HCT116 (cell line): ENCODE results near the gene TRAF5. TPM values are rescaled to one million over a fixed set of nuclear protein-coding genes. Genes with fewer than 3 reads are reported as not detected.

ENCODE experiments used
- ATAC-seq: fragments of 200-7000 bp; cut with Tn5 transposase; 2 replicates; pipeline ENCODE4 v1.9.1; 2020; ENCODE audit warnings: mild to moderate bottlenecking, moderate library complexity
- BruUV-seq: library from RNA; stranded (reverse); fragments of 400-500 nt; replicated peaks from 2 replicates; lab custom pipeline; 2021; lab: Mats Ljungman, UMichigan
- CTCF ChIA-PET: fragments of 300-600 bp; sonication (Branson Sonifier 250); formaldehyde crosslinking; loops from one replicate; lab custom pipeline; 2021; ENCODE audit warnings: antibody characterized with exemption; lab: Charles Lee
- POLR2A ChIA-PET: fragments of 300-600, 350-600 bp; sonication (Branson Sonifier 250); formaldehyde crosslinking; loops from one replicate; lab custom pipeline; 2021; ENCODE audit warnings: antibody characterized with exemption; lab: Charles Lee
- RAD21 ChIA-PET, 2 experiments: fragments of 300-600 bp; sonication (Branson Sonifier 250); formaldehyde crosslinking; loops; one replicate each; lab custom pipeline; 2023; ENCODE audit warnings: low total read pairs in 2 of 2; ENCODE audit not compliant: uncharacterized antibody in 2 of 2, unreplicated experiment in 2 of 2, low non-redundant PET in 1 of 2; lab: Charles Lee
- DNase-seq: peaks from one replicate; pipeline ENCODE4 v3.0.0-alpha.2; 2010; ENCODE audit warnings: low read depth, low spot score
- H2AFZ ChIP-seq: fragments of 200-600 bp; shearing (Covaris generic), sonication (generic); 2 replicates; pipeline ENCODE4 v1.6.1; 2017; ENCODE audit warnings: low read depth, mixed run types, mixed read lengths, antibody characterized with exemption, low read length; ENCODE audit not compliant: poor library complexity, severe bottlenecking
- H3K27ac ChIP-seq: 2 replicates; pipeline ENCODE4 v1.5.1; 2012; ENCODE audit warnings: low read depth, low read length
- H3K27me3 ChIP-seq: fragments of 200-600 bp; sonication (generic); 2 replicates; pipeline ENCODE4 v1.6.1; 2016; ENCODE audit warnings: mixed run types, low read length, mixed read lengths; ENCODE audit not compliant: insufficient read depth
- H3K36me3 ChIP-seq, 2 experiments: fragments of 200-500 bp in 1 of 2; fragments of 200-600 bp in 1 of 2; sonication (Bioruptor generic) in 1 of 2; sonication (generic) in 1 of 2; 2 replicates each; pipeline versions ENCODE4 v1.5.1 to v1.6.1; 2014 to 2016; ENCODE audit warnings: low read length in 2 of 2, inconsistent platforms in 1 of 2, mixed read lengths in 1 of 2, mixed run types in 1 of 2; ENCODE audit not compliant: insufficient read depth in 2 of 2, control insufficient read depth in 1 of 2
- H3K4me1 ChIP-seq, 2 experiments: fragments of 200-600 bp in 1 of 2; sonication (generic) in 1 of 2; 2 replicates each; pipeline versions ENCODE4 v1.5.1 to v1.6.1; 2012 to 2017; ENCODE audit warnings: low read length in 2 of 2, inconsistent platforms in 1 of 2, mild to moderate bottlenecking in 1 of 2, mixed read lengths in 1 of 2, mixed run types in 1 of 2, moderate library complexity in 1 of 2; ENCODE audit not compliant: insufficient read depth in 2 of 2, control insufficient read depth in 1 of 2
- H3K4me2 ChIP-seq: fragments of 200-600 bp; sonication (generic); 2 replicates; pipeline ENCODE4 v1.6.1; 2017; ENCODE audit warnings: mixed run types, low read length, mixed read lengths
- H3K4me3 ChIP-seq, 2 experiments: fragments of 200-600 bp in 1 of 2; sonication (generic) in 1 of 2; replicated peaks in 1 of 2; 2 replicates each; pipeline ENCODE4 v1.5.1; 2011 to 2016; ENCODE audit warnings: low read length in 2 of 2, control low read depth in 1 of 2, low read depth in 1 of 2, mild to moderate bottlenecking in 1 of 2, mixed read lengths in 1 of 2, mixed run types in 1 of 2
- H3K79me2 ChIP-seq: fragments of 200-600 bp; sonication (generic); 2 replicates; pipeline ENCODE4 v1.6.1; 2017; ENCODE audit warnings: mild to moderate bottlenecking, mixed run types, low read length, moderate library complexity, mixed read lengths; ENCODE audit not compliant: insufficient read depth
- H3K9ac ChIP-seq: fragments of 200-600 bp; sonication (generic); 2 replicates; pipeline ENCODE4 v1.6.1; 2016; ENCODE audit warnings: low read length, mixed read lengths
- H3K9me2 ChIP-seq: fragments of 200-600 bp; sonication (generic), shearing (Covaris generic); 2 replicates; pipeline ENCODE4 v1.6.1; 2017; ENCODE audit warnings: mixed run types, mild to moderate bottlenecking, moderate library complexity; ENCODE audit not compliant: insufficient read depth
- H3K9me3 ChIP-seq, 2 experiments: fragments of 200-500 bp in 1 of 2; fragments of 200-600 bp in 1 of 2; sonication (Bioruptor generic) in 1 of 2; sonication (generic) in 1 of 2; 2 replicates each; pipeline ENCODE4 v1.6.1; 2014 to 2017; ENCODE audit warnings: low read length in 2 of 2, mixed read lengths in 2 of 2, inconsistent platforms in 1 of 2, low read depth in 1 of 2, mild to moderate bottlenecking in 1 of 2, mixed run types in 1 of 2, moderate library complexity in 1 of 2; ENCODE audit not compliant: control insufficient read depth in 1 of 2, insufficient read depth in 1 of 2
- H4K20me1 ChIP-seq: fragments of 200-600 bp; sonication (generic), shearing (Covaris generic); 2 replicates; pipeline ENCODE4 v1.6.1; 2017; ENCODE audit warnings: mixed run types, mild to moderate bottlenecking, moderate library complexity; ENCODE audit not compliant: insufficient read depth
- ATF3 ChIP-seq: IDR thresholded peaks from 2 replicates; pipeline ENCODE4 v1.6.1; 2012
- CEBPB ChIP-seq: IDR thresholded peaks from 2 replicates; pipeline ENCODE4 v1.6.1; 2012; ENCODE audit warnings: low read depth
- CTCF ChIP-seq, 3 experiments: fragments of 200-600 bp in 1 of 3; sonication (generic) in 1 of 3; IDR thresholded peaks in 2 of 3; conservative IDR thresholded peaks in 1 of 3; 2 replicates each; pipeline ENCODE4 v1.5.1; 2012 to 2017; ENCODE audit warnings: low read depth in 2 of 3, low read length in 2 of 3, antibody characterized with exemption in 1 of 3, borderline replicate concordance in 1 of 3, control low read depth in 1 of 3, mild to moderate bottlenecking in 1 of 3, mixed read lengths in 1 of 3, mixed run types in 1 of 3, moderate library complexity in 1 of 3; ENCODE audit not compliant: insufficient read depth in 1 of 3
- EGR1 ChIP-seq: IDR thresholded peaks from 2 replicates; pipeline ENCODE4 v1.6.1; 2012; ENCODE audit warnings: low read depth
- ELF1 ChIP-seq: IDR thresholded peaks from 2 replicates; pipeline ENCODE4 v1.6.1; 2012; ENCODE audit warnings: low read depth, borderline replicate concordance
- EZH2 ChIP-seq: fragments of 200-600 bp; sonication (generic); IDR thresholded peaks from 2 replicates; pipeline ENCODE4 v1.6.1; 2017; ENCODE audit warnings: antibody characterized with exemption, mixed run types
- EZH2phosphoT487 ChIP-seq: fragments of 200-600 bp; IDR thresholded peaks from 2 replicates; pipeline ENCODE4 v1.6.1; 2018; ENCODE audit warnings: antibody characterized with exemption, borderline replicate concordance
- FOSL1 ChIP-seq: IDR thresholded peaks from 2 replicates; pipeline ENCODE4 v1.6.1; 2012; ENCODE audit warnings: low read depth
- JUND ChIP-seq: IDR thresholded peaks from 2 replicates; pipeline ENCODE4 v1.6.1; 2012
- POLR2A ChIP-seq: IDR thresholded peaks from 2 replicates; pipeline ENCODE4 v1.7.0; 2011; ENCODE audit warnings: borderline replicate concordance; ENCODE audit not compliant: insufficient read depth, insufficient read length; ENCODE audit errors: extremely low read depth
- POLR2AphosphoS5 ChIP-seq: IDR thresholded peaks from 2 replicates; pipeline ENCODE4 v1.6.1; 2011; ENCODE audit warnings: mild to moderate bottlenecking, low read depth, low read length, moderate library complexity
- SIN3A ChIP-seq: IDR thresholded peaks from 2 replicates; pipeline ENCODE4 v1.6.1; 2012; ENCODE audit warnings: low read depth
- TCF7L2 ChIP-seq: IDR thresholded peaks from 2 replicates; pipeline ENCODE4 v1.7.0; 2011; ENCODE audit warnings: borderline replicate concordance, inconsistent platforms; ENCODE audit not compliant: insufficient read depth, insufficient read length; ENCODE audit errors: extremely low read depth
- intact Hi-C: fragments of 100-400 bp; cut with micrococcal nuclease; formaldehyde crosslinking; loops from 2 replicates; pipeline ENCODE4 v1.10.0; 2022
- total RNA-seq: library from RNA; stranded (reverse); gene quantifications from one replicate; pipeline ENCODE4 v1.2.1, GENCODE V29; 2021; ENCODE audit not compliant: unreplicated experiment

The TRAF5 gene
- total RNA-seq, 1 experiment from 2014 or later, result 6.5 TPM

GRCh38 chr1:211319892-211320291, 6.7 kb upstream of the TRAF5 start:
- H3K9ac ChIP-seq, result no peak overlapping the region
- intact Hi-C loops, result loop anchor here (5.0 kb wide), 1 partner anchor 62 kb away; no protein-coding TSS in a partner anchor
- DNase-seq (no peak), ATAC-seq (no peak)
- no peak overlapping the region for H3K4me2 ChIP-seq
- H3K4me3 ChIP-seq, result no peak overlapping the region
- H3K9me3 ChIP-seq, result no peaks in the 10 kb centered on the region
- H3K4me1 ChIP-seq, result peaks cover 0 to 8% of the 10 kb centered on the region in 2 experiments; a peak in 2 of 4 replicates
- BruUV-seq, result no TSS peak
- TF ChIP-seq SIN3A (no peak), CTCF (IDR thresholded peaks at IDR 0.05 in 2 of 3, conservative IDR thresholded peaks at IDR 0.05 in 1 of 3; ENCODE audit: borderline replicate concordance in 1 of 3, insufficient read depth in 1 of 3, low read depth in 2 of 3, low read length in 2 of 3) (no peak), FOSL1 (no peak), EZH2phosphoT487 (no peak), EZH2 (no peak), TCF7L2 (no peak), POLR2AphosphoS5 (no peak), ELF1 (no peak), CEBPB (no peak), EGR1 (no peak), POLR2A (no peak), ATF3 (no peak), JUND (no peak)
- POLR2A ChIA-PET, result no interaction called here
- H3K79me2 ChIP-seq, result no peaks in the 10 kb centered on the region
- no peak overlapping the region for H3K27ac ChIP-seq
- H2AFZ ChIP-seq, result no peak overlapping the region
- RAD21 ChIA-PET, result no interaction called here
- CTCF ChIA-PET, result no interaction called here
- H3K27me3 ChIP-seq, result no peaks in the 10 kb centered on the region
- no peaks in the 10 kb centered on the region for H3K9me2 ChIP-seq
- H4K20me1 ChIP-seq, result no peaks in the 10 kb centered on the region
- no peaks in the 10 kb centered on the region for H3K36me3 ChIP-seq
